Measurements from ENCODE around the gene PUM2. TPM values are rescaled to one million over a fixed set of nuclear protein-coding genes. Genes with fewer than 3 reads are reported as not detected.

Gene PUM2
- total RNA-seq, 1 experiment from 2014 or later: 105 TPM

GRCh38 chr2:20327370-20327769 is 23.3 kb downstream of the PUM2 start:
- DNase-seq (ENCODE audit: low read depth, low spot score): no peak
- Histone ChIP-seq H3K36me3 (ENCODE audit: control insufficient read depth in 1 of 2, insufficient read depth in 2 of 2, low read length in 2 of 2) (peaks cover 16 to 22% of the 10 kb centered on the region in 2 experiments; a peak in 3 of 4 replicates), H3K9me2 (ENCODE audit: insufficient read depth) (no peaks in the 10 kb centered on the region), H3K9me3 (ENCODE audit: control insufficient read depth in 1 of 2, insufficient read depth in 1 of 2, low read depth in 1 of 2, low read length in 2 of 2) (no peaks in the 10 kb centered on the region), H3K79me2 (ENCODE audit: insufficient read depth, low read length) (peaks cover 100% of the 10 kb centered on the region), H3K27ac (ENCODE audit: low read depth, low read length) (no peak overlapping the region), H3K4me1 (ENCODE audit: control insufficient read depth in 1 of 2, insufficient read depth in 2 of 2, low read length in 2 of 2) (no peaks in the 10 kb centered on the region), H4K20me1 (ENCODE audit: insufficient read depth) (peaks cover 69% of the 10 kb centered on the region), H3K4me3 (replicated peaks in 1 of 2; ENCODE audit: low read depth in 1 of 2, low read length in 2 of 2) (no peak overlapping the region), H3K27me3 (ENCODE audit: insufficient read depth, low read length) (no peaks in the 10 kb centered on the region), H2AFZ (ENCODE audit: low read depth, low read length, poor library complexity, severe bottlenecking) (no peak overlapping the region), H3K9ac (ENCODE audit: low read length) (no peak overlapping the region), H3K4me2 (ENCODE audit: low read length) (no peak overlapping the region)
- intact Hi-C loops (cut with micrococcal nuclease): no loop called here
- ChIA-PET POLR2A (interaction anchor here (1.6 kb wide), 1 partner anchor 119 kb away, joined by 3 read pairs; the partner anchor contains the start of gene RHOB), RAD21 (ENCODE audit: low non-redundant PET in 1 of 2, low total read pairs in 2 of 2, uncharacterized antibody in 2 of 2, unreplicated experiment in 2 of 2) (no interaction called here), CTCF (interaction anchor here (0.6 to 2.2 kb wide), 10 partner anchors 8 to 334 kb away, joined by 3 to 8 read pairs (median 4); no protein-coding TSS in a partner anchor)
- TF ChIP-seq EZH2 (IDR thresholded peaks at IDR 0.05) (no peak), EZH2phosphoT487 (IDR thresholded peaks at IDR 0.05; ENCODE audit: borderline replicate concordance) (no peak), JUND (IDR thresholded peaks at IDR 0.05) (no peak), ZBTB33 (IDR thresholded peaks at IDR 0.05; ENCODE audit: extremely low read depth, insufficient replicate concordance, low read length) (no peak), CTCF (IDR thresholded peaks at IDR 0.05 in 2 of 3, conservative IDR thresholded peaks at IDR 0.05 in 1 of 3; ENCODE audit: borderline replicate concordance in 1 of 3, insufficient read depth in 1 of 3, low read depth in 2 of 3, low read length in 2 of 3) (no peak), EGR1 (IDR thresholded peaks at IDR 0.05; ENCODE audit: low read depth) (no peak), ZNF274 (IDR thresholded peaks at IDR 0.05; ENCODE audit: low read depth, low read length) (no peak), SP1 (IDR thresholded peaks at IDR 0.05; ENCODE audit: low read depth) (no peak), POLR2AphosphoS5 (IDR thresholded peaks at IDR 0.05; ENCODE audit: low read depth, low read length) (no peak), SRF (IDR thresholded peaks at IDR 0.05; ENCODE audit: low read depth) (no peak), FOSL1 (IDR thresholded peaks at IDR 0.05; ENCODE audit: low read depth) (no peak), RAD21 (IDR thresholded peaks at IDR 0.05; ENCODE audit: low read depth) (no peak), TCF7L2 (IDR thresholded peaks at IDR 0.05; ENCODE audit: borderline replicate concordance, extremely low read depth, insufficient read depth, insufficient read length) (no peak), ELF1 (IDR thresholded peaks at IDR 0.05; ENCODE audit: borderline replicate concordance, low read depth) (no peak), POLR2A (IDR thresholded peaks at IDR 0.05; ENCODE audit: borderline replicate concordance, extremely low read depth, insufficient read depth, insufficient read length) (no peak), CEBPB (IDR thresholded peaks at IDR 0.05; ENCODE audit: low read depth) (no peak), ATF3 (IDR thresholded peaks at IDR 0.05) (no peak), SIN3A (IDR thresholded peaks at IDR 0.05; ENCODE audit: low read depth) (no peak), REST (IDR thresholded peaks at IDR 0.05; ENCODE audit: low read depth) (no peak), CBX3 (IDR thresholded peaks at IDR 0.05; ENCODE audit: low read depth) (no peak)
- ATAC-seq: no peak
- no TSS peak for BruUV-seq (replicated peaks)

Measured in HCT116 (cell line).